ENCODE measurements around the gene RNF31.
"Not testable (repeated sequence)": the region's sequence is repeated elsewhere in the genome, so short reads cannot be mapped to it uniquely, and the experiment has no call there.

Gene RNF31

GRCh38 chr14:24196071-24197055, 49.1 kb downstream of the RNF31 start:
- Histone ChIP-seq H3K9me3 (replicated peaks; ENCODE audit: insufficient read depth, low read length) (no peaks in the 10 kb centered on the region), H3K4me1 (ENCODE audit: low read length) (peaks cover 5% of the 10 kb centered on the region; the same call in 1 of the 2 replicates), H4K20me1 (ENCODE audit: insufficient read depth, low read length) (no peaks in the 10 kb centered on the region), H3K36me3 (replicated peaks; ENCODE audit: insufficient read depth, low read length) (no peaks in the 10 kb centered on the region), H3K27me3 (replicated peaks; ENCODE audit: insufficient read depth, low read length) (no peaks in the 10 kb centered on the region), H3K9ac (ENCODE audit: low read length) (peak overlapping the region; percentile 99), H3K9me2 (replicated peaks; ENCODE audit: insufficient read depth, low read length) (no peaks in the 10 kb centered on the region), H3K27ac (ENCODE audit: low read length) (peak overlapping the region; percentile 88; the same call in 1 of the 2 replicates), H3K4me2 (ENCODE audit: low read depth, low read length) (peak overlapping the region; percentile 71), H3K79me2 (ENCODE audit: low read length) (peaks cover 23% of the 10 kb centered on the region), H3F3A (ENCODE audit: insufficient read depth, low read length) (peaks cover 7% of the 10 kb centered on the region; the same call in 1 of the 2 replicates), H2AFZ (ENCODE audit: low read length) (peak overlapping the region; percentile 31; the same call in 1 of the 2 replicates), H3K4me3 (ENCODE audit: low read length) (peak overlapping the region; percentile 80)
- peak; percentile 18 for DNase-seq
- TF ChIP-seq CTCF (IDR thresholded peaks at IDR 0.05; ENCODE audit: low read length) (no peak), EZH2phosphoT487 (IDR thresholded peaks at IDR 0.05; ENCODE audit: low read length) (no peak), EZH2 (optimal IDR thresholded peaks at IDR 0.05; ENCODE audit: low read depth, low read length) (no peak)

- no peak for DNase-seq
- Histone ChIP-seq H3K79me2 (ENCODE audit: low read length) (peaks cover 21% of the 10 kb centered on the region), H3F3A (ENCODE audit: insufficient read depth, low read length) (peaks cover 7% of the 10 kb centered on the region; the same call in 1 of the 2 replicates), H3K9me2 (replicated peaks; ENCODE audit: insufficient read depth, low read length) (no peaks in the 10 kb centered on the region), H3K4me2 (ENCODE audit: low read depth, low read length) (peak overlapping the region; percentile 50; the same call in 1 of the 2 replicates), H2AFZ (ENCODE audit: low read length) (no peak overlapping the region), H4K20me1 (ENCODE audit: insufficient read depth, low read length) (no peaks in the 10 kb centered on the region), H3K27ac (ENCODE audit: low read length) (no peak overlapping the region; the same call in 1 of the 2 replicates), H3K4me3 (ENCODE audit: low read length) (0 out of 2 replicates have a peak overlapping the region, but pooled peaks have one; percentile 20), H3K9ac (ENCODE audit: low read length) (peak overlapping the region; percentile 47; the same call in 1 of the 2 replicates), H3K36me3 (replicated peaks; ENCODE audit: insufficient read depth, low read length) (no peaks in the 10 kb centered on the region), H3K9me3 (replicated peaks; ENCODE audit: insufficient read depth, low read length) (no peaks in the 10 kb centered on the region), H3K27me3 (replicated peaks; ENCODE audit: insufficient read depth, low read length) (no peaks in the 10 kb centered on the region), H3K4me1 (ENCODE audit: low read length) (peaks cover 5% of the 10 kb centered on the region; the same call in 1 of the 2 replicates)
- no peak for TF ChIP-seq CTCF (IDR thresholded peaks at IDR 0.05; ENCODE audit: low read length)
- TF ChIP-seq EZH2 (optimal IDR thresholded peaks at IDR 0.05; ENCODE audit: low read depth, low read length): no peak
- no peak for TF ChIP-seq EZH2phosphoT487 (IDR thresholded peaks at IDR 0.05; ENCODE audit: low read length)
Measured at GRCh38 chr14:24197056-24197450, 49.8 kb downstream of the RNF31 start.

- Histone ChIP-seq H4K20me1 (ENCODE audit: insufficient read depth, low read length) (no peaks in the 10 kb centered on the region), H3K27me3 (replicated peaks; ENCODE audit: insufficient read depth, low read length) (no peaks in the 10 kb centered on the region), H3K9ac (ENCODE audit: low read length) (no peak overlapping the region), H3K27ac (ENCODE audit: low read length) (no peak overlapping the region), H3K36me3 (replicated peaks; ENCODE audit: insufficient read depth, low read length) (no peaks in the 10 kb centered on the region), H3K4me2 (ENCODE audit: low read depth, low read length) (no peak overlapping the region), H3K4me1 (ENCODE audit: low read length) (peaks cover 5% of the 10 kb centered on the region; the same call in 1 of the 2 replicates), H3K9me2 (replicated peaks; ENCODE audit: insufficient read depth, low read length) (no peaks in the 10 kb centered on the region), H3K9me3 (replicated peaks; ENCODE audit: insufficient read depth, low read length) (no peaks in the 10 kb centered on the region), H3K4me3 (ENCODE audit: low read length) (no peak overlapping the region), H3K79me2 (ENCODE audit: low read length) (peaks cover 15% of the 10 kb centered on the region), H2AFZ (ENCODE audit: low read length) (no peak overlapping the region), H3F3A (ENCODE audit: insufficient read depth, low read length) (peaks cover 7% of the 10 kb centered on the region; the same call in 1 of the 2 replicates)
- no peak for DNase-seq
- no peak for TF ChIP-seq EZH2 (optimal IDR thresholded peaks at IDR 0.05; ENCODE audit: low read depth, low read length)
- no peak for TF ChIP-seq CTCF (IDR thresholded peaks at IDR 0.05; ENCODE audit: low read length)
- no peak for TF ChIP-seq EZH2phosphoT487 (IDR thresholded peaks at IDR 0.05; ENCODE audit: low read length)
Measured at GRCh38 chr14:24198814-24199524, 51.7 kb downstream of the RNF31 start.

- H4K20me1 ChIP-seq (ENCODE audit: insufficient read depth, low read length); H3K36me3 ChIP-seq (replicated peaks; ENCODE audit: insufficient read depth, low read length); H3K4me1 ChIP-seq (ENCODE audit: low read length); H3K4me2 ChIP-seq (ENCODE audit: low read depth, low read length); H3K9ac ChIP-seq (ENCODE audit: low read length); H3K27ac ChIP-seq (ENCODE audit: low read length); H3K9me3 ChIP-seq (replicated peaks; ENCODE audit: insufficient read depth, low read length); H3K27me3 ChIP-seq (replicated peaks; ENCODE audit: insufficient read depth, low read length); H3F3A ChIP-seq (ENCODE audit: insufficient read depth, low read length); H3K4me3 ChIP-seq (ENCODE audit: low read length); H3K79me2 ChIP-seq (ENCODE audit: low read length); H3K9me2 ChIP-seq (replicated peaks; ENCODE audit: insufficient read depth, low read length); DNase-seq; H2AFZ ChIP-seq (ENCODE audit: low read length): not testable (repeated sequence)
Measured at GRCh38 chr14:24202538-24202937, 55.2 kb downstream of the RNF31 start.
